ENCODE results near the gene UVRAG. TPM values are rescaled to one million over a fixed set of nuclear protein-coding genes. Genes with fewer than 3 reads are reported as not detected.
"Not testable (repeated sequence)": the region's sequence is repeated elsewhere in the genome, so short reads cannot be mapped to it uniquely, and the experiment has no call there.

UVRAG gene
- total and polyA plus RNA-seq, 12 donors = 5.0 to 18.3 (median 13.4) TPM

DNA sequence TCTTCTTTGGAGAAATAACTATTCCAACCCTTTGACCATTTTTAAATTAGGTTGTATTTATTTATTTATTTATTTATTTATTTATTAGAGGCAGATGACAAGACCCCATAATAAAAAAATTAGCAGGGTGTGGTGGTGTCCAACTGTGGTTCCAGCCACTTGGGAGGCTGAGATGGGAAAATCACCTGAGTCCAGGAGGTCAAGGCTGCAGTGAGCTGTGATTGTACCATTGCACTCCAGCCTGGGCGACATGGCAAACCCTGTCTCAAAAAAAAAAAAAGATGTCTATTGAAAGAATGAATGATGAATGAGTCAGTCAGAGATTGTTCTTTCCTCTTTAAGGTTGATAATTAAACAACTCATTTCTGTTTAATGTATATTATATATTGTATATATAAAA is 261.7 kb downstream of the UVRAG start:
- H3K4me3 ChIP-seq = no peak overlapping the region
- TF ChIP-seq, protein P1, sequence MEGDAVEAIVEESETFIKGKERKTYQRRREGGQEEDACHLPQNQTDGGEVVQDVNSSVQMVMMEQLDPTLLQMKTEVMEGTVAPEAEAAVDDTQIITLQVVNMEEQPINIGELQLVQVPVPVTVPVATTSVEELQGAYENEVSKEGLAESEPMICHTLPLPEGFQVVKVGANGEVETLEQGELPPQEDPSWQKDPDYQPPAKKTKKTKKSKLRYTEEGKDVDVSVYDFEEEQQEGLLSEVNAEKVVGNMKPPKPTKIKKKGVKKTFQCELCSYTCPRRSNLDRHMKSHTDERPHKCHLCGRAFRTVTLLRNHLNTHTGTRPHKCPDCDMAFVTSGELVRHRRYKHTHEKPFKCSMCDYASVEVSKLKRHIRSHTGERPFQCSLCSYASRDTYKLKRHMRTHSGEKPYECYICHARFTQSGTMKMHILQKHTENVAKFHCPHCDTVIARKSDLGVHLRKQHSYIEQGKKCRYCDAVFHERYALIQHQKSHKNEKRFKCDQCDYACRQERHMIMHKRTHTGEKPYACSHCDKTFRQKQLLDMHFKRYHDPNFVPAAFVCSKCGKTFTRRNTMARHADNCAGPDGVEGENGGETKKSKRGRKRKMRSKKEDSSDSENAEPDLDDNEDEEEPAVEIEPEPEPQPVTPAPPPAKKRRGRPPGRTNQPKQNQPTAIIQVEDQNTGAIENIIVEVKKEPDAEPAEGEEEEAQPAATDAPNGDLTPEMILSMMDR (IDR thresholded peaks at IDR 0.05) = no peak
- WGBS, 2 donors = 100% methylated on average over 1 of the region's 1 CpG
- peak overlapping the region in 1 of 10 donors; percentile 61 for H3K27ac ChIP-seq
- intact Hi-C loops (cut with DNase I) = loop anchor here in 1 of 10 donors (5.0 kb wide), 1 partner anchor 46 kb away; no protein-coding TSS in a partner anchor
- DNase-seq (no peak), ATAC-seq (no peak)
- H3K4me1 ChIP-seq = peaks cover 0 to 60% (median 39%) of the 10 kb centered on the region in 9 donors
- no peaks in the 10 kb centered on the region for H3K27me3 ChIP-seq
- H3K36me3 ChIP-seq = no peaks in the 10 kb centered on the region
- no peaks in the 10 kb centered on the region for H3K9me3 ChIP-seq

DNA sequence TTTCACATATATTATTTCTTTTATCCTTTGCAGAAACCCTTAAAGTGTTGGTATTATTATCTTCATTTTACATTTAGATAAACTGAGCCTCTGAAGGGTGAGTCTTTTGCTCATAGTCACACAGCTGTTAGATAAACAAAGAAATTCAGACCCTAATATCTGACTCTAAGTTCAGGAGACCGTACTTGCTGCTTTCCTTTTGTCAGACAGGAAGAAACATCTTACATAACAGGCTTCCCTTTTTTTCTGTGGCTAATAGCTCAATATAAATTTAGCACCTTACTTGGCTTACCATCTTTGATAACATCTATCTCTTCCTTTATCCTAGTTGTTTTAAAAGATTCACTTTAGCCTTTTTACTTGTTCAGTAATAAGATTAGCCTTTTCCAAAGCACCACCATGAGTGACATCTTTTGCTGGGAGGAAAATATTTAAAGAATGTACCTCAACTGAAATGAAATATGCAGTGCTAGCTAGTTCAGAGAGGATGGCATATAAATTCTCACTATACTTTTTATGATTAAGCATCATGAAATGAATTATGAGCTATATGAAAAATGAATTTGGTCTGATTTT is 262.7 kb downstream of the UVRAG start:
- H3K27me3 ChIP-seq = no peaks in the 10 kb centered on the region
- DNase-seq (no peak), ATAC-seq (peak in 2 of 8 donors; percentile 45 to 54)
- no peaks in the 10 kb centered on the region for H3K36me3 ChIP-seq
- peaks cover 0 to 58% (median 40%) of the 10 kb centered on the region in 9 donors for H3K4me1 ChIP-seq
- no peak overlapping the region for H3K4me3 ChIP-seq
- intact Hi-C loops (cut with DNase I) = loop anchor here in 1 of 10 donors (5.0 kb wide), 1 partner anchor 45 kb away; no protein-coding TSS in a partner anchor
- H3K9me3 ChIP-seq = no peaks in the 10 kb centered on the region
- WGBS, 2 donors = 44 to 59% methylated on average over 1 of the region's 1 CpG
- peak overlapping the region in 5 of 10 donors; percentile 23 to 61 (median 33) for H3K27ac ChIP-seq
- TF ChIP-seq, protein P1 (IDR thresholded peaks at IDR 0.05) = no peak

DNA sequence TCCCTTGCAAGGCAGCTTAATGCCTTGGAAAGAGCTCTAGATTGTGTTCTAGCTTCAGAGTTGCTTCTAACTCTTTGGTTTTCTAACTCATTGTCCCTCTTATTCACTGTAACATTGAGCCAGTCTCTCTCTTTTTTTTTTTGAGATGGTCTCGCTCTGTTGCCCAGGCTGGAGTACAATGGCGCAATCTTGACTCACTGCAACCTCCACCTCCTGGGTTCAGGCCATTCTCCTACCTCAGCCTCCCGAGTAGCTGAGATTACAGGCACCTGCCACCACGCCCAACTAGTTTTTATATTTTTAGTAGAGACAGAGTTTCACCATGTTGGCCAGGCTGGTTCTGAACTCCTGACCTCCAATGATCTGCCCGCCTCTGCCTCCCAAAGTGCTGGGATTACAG is 266.1 kb downstream of the UVRAG start:
- Histone ChIP-seq H3K4me1 (peaks cover 3 to 55% (median 27%) of the 10 kb centered on the region in 9 donors), H3K27ac (peak overlapping the region in 2 of 10 donors; percentile 1 to 10)
- not testable (repeated sequence) for H3K9me3 ChIP-seq, H3K36me3 ChIP-seq, H3K4me3 ChIP-seq, H3K27me3 ChIP-seq, ATAC-seq, DNase-seq
- 96 to 97% methylated on average over 5 of the region's 5 CpGs for WGBS, 2 donors
- intact Hi-C loops (cut with DNase I) = loop anchor here in 4 of 10 donors (5.0 to 10.0 kb wide), 2 partner anchors 41 to 54 kb away; no protein-coding TSS in a partner anchor

DNA sequence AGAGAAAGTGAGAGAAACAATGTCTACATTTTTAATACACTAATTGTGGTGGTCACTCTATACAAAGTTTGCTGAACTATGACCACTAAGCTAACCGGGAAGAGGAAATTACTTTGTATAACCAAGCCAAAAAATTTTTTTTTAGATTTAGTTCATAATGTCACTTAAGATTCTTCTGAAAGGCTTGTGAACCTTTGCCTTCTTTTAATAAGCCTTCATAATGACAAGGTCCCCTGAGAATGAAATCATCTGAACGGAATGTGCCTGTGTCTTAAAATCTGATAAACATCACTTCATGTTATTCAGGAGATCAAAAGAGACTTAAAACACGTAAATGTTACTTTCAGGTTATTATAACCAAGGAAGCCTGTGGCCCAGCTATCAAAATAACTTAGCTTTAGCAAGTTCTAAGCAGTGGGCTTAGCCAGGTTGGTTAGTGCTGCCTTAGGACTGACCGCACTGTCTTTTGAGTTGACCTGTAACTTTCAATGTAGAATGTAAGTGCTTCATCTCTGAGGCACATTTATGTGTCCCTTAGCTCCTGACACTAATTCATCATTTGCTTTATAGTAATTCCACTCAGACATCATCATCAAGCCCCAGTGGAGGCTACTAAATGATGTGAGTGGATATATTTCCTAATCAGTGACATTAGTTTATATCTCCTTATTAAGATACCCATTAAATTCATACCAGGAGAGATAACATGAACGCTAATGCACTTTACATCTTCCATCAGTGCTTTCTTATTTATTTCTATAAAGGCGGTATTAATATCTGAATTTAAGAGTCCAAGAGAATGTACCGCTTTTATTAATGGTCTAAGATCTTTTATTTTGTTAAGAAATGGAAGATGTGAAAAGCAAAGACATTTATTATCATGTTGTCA is 268.8 kb downstream of the UVRAG start:
- Histone ChIP-seq H3K4me1 (peaks cover 3 to 50% (median 19%) of the 10 kb centered on the region in 9 donors), H3K9me3 (no peaks in the 10 kb centered on the region), H3K4me3 (no peak overlapping the region), H3K27ac (peak overlapping the region in 7 of 10 donors; percentile 10 to 76 (median 60)), H3K36me3 (no peaks in the 10 kb centered on the region), H3K27me3 (no peaks in the 10 kb centered on the region)
- TF ChIP-seq, protein P1 (IDR thresholded peaks at IDR 0.05) = no peak
- 71 to 78% methylated on average over 7 of the region's 7 CpGs for WGBS, 2 donors
- ATAC-seq (peak in 6 of 8 donors; percentile 52 to 89 (median 76)), DNase-seq (no peak)
- intact Hi-C loops (cut with DNase I) = loop anchor here in 4 of 10 donors (5.0 to 10.0 kb wide), 2 partner anchors 38 to 51 kb away; no protein-coding TSS in a partner anchor
